GM18526 (cell line): ENCODE data around the gene HS6ST2.

ENCODE experiments used
- POLR2A ChIP-seq: IDR thresholded peaks from 3 replicates; pipeline ENCODE4 v1.6.1; 2011; ENCODE audit not compliant: insufficient read length; ENCODE audit errors: extremely low read depth

Gene HS6ST2

GRCh38 chrX:132749406-132749805, 209.0 kb downstream of the HS6ST2 start:
- no peak for TF ChIP-seq POLR2A

- TF ChIP-seq POLR2A = no peak
Measured at GRCh38 chrX:132748909-132749308, 209.5 kb downstream of the HS6ST2 start.

GRCh38 chrX:132748268-132748667, 210.2 kb downstream of the HS6ST2 start:
- no peak for TF ChIP-seq POLR2A

- TF ChIP-seq POLR2A = no peak
Measured at GRCh38 chrX:132745593-132745992, 212.8 kb downstream of the HS6ST2 start.

GRCh38 chrX:132744470-132744869, 214.0 kb downstream of the HS6ST2 start:
- no peak for TF ChIP-seq POLR2A

GRCh38 chrX:132743086-132743485, 215.3 kb downstream of the HS6ST2 start:
- TF ChIP-seq POLR2A = no peak

GRCh38 chrX:132742246-132742645, 216.2 kb downstream of the HS6ST2 start:
- TF ChIP-seq POLR2A = no peak

- no peak for TF ChIP-seq POLR2A
Measured at GRCh38 chrX:132741689-132742088, 216.7 kb downstream of the HS6ST2 start.

GRCh38 chrX:132740316-132741123, 217.9 kb downstream of the HS6ST2 start:
- TF ChIP-seq POLR2A = no peak

- no peak for TF ChIP-seq POLR2A
Measured at GRCh38 chrX:132738951-132739350, 219.5 kb downstream of the HS6ST2 start.

- TF ChIP-seq POLR2A = no peak
Measured at GRCh38 chrX:132737743-132738142, 220.7 kb downstream of the HS6ST2 start.

GRCh38 chrX:132732236-132732635, 226.2 kb downstream of the HS6ST2 start:
- no peak for TF ChIP-seq POLR2A

GRCh38 chrX:132730726-132731125, 227.7 kb downstream of the HS6ST2 start:
- no peak for TF ChIP-seq POLR2A

- TF ChIP-seq POLR2A = no peak
Measured at GRCh38 chrX:132730266-132730665, 228.2 kb downstream of the HS6ST2 start.

- no peak for TF ChIP-seq POLR2A
Measured at GRCh38 chrX:132728296-132728695, 230.1 kb downstream of the HS6ST2 start.

- TF ChIP-seq POLR2A = no peak
Measured at GRCh38 chrX:132718431-132718958, 239.9 kb downstream of the HS6ST2 start.

- TF ChIP-seq POLR2A = no peak
Measured at GRCh38 chrX:132716006-132716405, 242.4 kb downstream of the HS6ST2 start.
